MM.1S (cell line): ENCODE measurements around the gene GMPS.

Source experiments
- CTCF ChIP-seq: fragments of 300-600 bp; sonication (generic); IDR thresholded peaks from 2 replicates; pipeline ENCODE4 v1.5.1; 2016; ENCODE audit warnings: antibody characterized with exemption, low read length, mixed read lengths
- EZH2phosphoT487 ChIP-seq: fragments of 300-600 bp; sonication (generic); IDR thresholded peaks from 2 replicates; pipeline ENCODE4 v1.6.1; 2018; ENCODE audit warnings: antibody characterized with exemption, low read length

GRCh38 chr3:155846119-155846518 is 24.3 kb upstream of the GMPS start:
- TF ChIP-seq EZH2phosphoT487 (no peak), CTCF (no peak)
